ENCODE measurements around the gene ROR2.

DNA sequence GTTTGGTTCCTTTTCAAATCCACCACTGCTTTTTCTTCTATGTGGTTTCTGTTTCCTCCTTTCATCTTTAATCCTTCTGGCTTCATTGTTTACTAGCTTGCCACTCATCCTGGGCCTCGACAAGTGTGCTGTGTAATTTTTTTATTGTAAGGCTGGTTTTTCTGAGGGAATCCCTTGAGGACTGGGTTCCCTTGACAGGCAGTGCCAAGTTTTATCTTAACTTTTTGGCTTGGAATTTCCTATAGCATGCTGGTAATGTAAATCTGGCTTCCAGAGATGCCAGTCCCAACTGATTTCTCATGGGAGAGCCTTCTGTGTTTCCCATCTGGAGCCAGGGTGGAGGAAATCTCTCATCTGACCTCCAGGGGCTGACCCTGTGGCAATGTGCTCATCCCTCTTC, 184.7 kb downstream of the ROR2 start:
- TF ChIP-seq EGR1 (IDR thresholded peaks at IDR 0.05; ENCODE audit: borderline replicate concordance, low read depth, low read length) (no peak), POLR2AphosphoS5 (IDR thresholded peaks at IDR 0.05; ENCODE audit: low read depth, low read length) (no peak), TEAD4 (IDR thresholded peaks at IDR 0.05; ENCODE audit: low read depth, low read length) (no peak), CREB1 (IDR thresholded peaks at IDR 0.05) (no peak), POLR2A (IDR thresholded peaks at IDR 0.05; ENCODE audit: control extremely low read depth in 1 of 2, low read depth in 2 of 2, low read length in 2 of 2) (no peak), CEBPB (IDR thresholded peaks at IDR 0.05; ENCODE audit: low read depth, low read length) (no peak)
- TF ChIP-seq, protein P1, sequence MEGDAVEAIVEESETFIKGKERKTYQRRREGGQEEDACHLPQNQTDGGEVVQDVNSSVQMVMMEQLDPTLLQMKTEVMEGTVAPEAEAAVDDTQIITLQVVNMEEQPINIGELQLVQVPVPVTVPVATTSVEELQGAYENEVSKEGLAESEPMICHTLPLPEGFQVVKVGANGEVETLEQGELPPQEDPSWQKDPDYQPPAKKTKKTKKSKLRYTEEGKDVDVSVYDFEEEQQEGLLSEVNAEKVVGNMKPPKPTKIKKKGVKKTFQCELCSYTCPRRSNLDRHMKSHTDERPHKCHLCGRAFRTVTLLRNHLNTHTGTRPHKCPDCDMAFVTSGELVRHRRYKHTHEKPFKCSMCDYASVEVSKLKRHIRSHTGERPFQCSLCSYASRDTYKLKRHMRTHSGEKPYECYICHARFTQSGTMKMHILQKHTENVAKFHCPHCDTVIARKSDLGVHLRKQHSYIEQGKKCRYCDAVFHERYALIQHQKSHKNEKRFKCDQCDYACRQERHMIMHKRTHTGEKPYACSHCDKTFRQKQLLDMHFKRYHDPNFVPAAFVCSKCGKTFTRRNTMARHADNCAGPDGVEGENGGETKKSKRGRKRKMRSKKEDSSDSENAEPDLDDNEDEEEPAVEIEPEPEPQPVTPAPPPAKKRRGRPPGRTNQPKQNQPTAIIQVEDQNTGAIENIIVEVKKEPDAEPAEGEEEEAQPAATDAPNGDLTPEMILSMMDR (IDR thresholded peaks at IDR 0.05; ENCODE audit: control extremely low read depth in 1 of 3, insufficient read depth in 1 of 3, low read depth in 1 of 3, low read length in 3 of 3) = no peak
- TF ChIP-seq, protein P2, sequence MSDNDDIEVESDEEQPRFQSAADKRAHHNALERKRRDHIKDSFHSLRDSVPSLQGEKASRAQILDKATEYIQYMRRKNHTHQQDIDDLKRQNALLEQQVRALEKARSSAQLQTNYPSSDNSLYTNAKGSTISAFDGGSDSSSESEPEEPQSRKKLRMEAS (IDR thresholded peaks at IDR 0.05) = no peak
- TF ChIP-seq, protein P3, sequence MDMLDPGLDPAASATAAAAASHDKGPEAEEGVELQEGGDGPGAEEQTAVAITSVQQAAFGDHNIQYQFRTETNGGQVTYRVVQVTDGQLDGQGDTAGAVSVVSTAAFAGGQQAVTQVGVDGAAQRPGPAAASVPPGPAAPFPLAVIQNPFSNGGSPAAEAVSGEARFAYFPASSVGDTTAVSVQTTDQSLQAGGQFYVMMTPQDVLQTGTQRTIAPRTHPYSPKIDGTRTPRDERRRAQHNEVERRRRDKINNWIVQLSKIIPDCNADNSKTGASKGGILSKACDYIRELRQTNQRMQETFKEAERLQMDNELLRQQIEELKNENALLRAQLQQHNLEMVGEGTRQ (IDR thresholded peaks at IDR 0.05; ENCODE audit: low read length) = no peak

All from H1 (cell line).